DMS53 treated with DMSO at 0.1 percent for 48 hours (cell line): ENCODE results near the gene C21orf91.
"Not testable (repeated sequence)": the region's sequence is repeated elsewhere in the genome, so short reads cannot be mapped to it uniquely, and the experiment has no call there.

Source experiments
- DNase-seq: peaks from one replicate; lab custom pipeline; 2025; ENCODE audit not compliant: unreplicated experiment; lab: John Stamatoyannopoulos, UW

C21orf91 gene

DNA sequence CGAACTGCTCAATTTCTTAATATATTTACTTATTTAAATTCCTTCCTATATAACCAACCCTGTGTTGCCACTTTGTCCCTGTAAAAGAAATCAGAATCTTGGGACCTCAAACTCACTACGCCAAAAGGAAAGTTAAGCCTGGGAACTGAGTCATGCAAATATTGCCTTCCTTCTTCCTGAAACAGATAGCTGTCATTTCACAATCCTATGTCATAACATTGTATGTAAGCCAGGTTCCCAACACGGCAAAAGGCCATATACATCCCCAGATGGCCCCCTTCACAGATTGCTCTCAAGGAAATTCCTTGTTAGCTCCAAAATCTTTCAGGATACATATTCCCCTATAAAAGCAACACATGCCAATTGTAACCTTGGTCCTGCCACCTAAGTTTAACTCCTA is 39.7 kb downstream of the C21orf91 start:
- DNase-seq = no peak

DNA sequence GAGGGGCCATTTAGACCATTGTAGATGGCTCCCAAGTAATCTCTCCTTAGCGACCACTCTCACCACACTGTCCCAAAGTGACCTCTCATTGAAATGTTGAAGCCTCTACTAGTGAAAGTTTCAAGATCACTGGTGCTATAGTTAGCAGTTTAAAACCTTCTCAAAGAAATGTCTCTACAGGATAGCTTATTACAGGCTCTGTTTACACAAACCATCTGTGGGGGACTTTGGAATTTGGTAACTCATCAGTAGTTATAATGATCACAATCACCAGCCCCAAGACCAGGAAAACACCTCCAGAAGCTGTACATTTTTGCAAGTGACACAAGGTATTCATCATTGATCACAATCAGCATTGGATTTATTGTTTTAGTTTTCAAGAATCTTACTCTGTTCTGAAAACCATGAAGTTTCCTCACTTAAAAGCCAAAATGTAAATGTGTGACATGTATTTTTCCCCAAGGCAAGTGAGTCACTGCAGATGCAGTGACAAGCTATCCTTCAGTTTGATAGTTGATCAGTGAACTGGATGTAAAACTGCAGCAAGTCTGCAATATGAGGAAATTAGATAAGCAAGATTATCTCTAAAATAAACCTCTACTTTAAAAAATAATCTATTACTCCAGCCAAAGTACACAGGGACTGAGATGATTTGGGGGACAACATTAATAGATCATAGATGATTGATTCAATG is 41.9 kb downstream of the C21orf91 start:
- no peak for DNase-seq

DNA sequence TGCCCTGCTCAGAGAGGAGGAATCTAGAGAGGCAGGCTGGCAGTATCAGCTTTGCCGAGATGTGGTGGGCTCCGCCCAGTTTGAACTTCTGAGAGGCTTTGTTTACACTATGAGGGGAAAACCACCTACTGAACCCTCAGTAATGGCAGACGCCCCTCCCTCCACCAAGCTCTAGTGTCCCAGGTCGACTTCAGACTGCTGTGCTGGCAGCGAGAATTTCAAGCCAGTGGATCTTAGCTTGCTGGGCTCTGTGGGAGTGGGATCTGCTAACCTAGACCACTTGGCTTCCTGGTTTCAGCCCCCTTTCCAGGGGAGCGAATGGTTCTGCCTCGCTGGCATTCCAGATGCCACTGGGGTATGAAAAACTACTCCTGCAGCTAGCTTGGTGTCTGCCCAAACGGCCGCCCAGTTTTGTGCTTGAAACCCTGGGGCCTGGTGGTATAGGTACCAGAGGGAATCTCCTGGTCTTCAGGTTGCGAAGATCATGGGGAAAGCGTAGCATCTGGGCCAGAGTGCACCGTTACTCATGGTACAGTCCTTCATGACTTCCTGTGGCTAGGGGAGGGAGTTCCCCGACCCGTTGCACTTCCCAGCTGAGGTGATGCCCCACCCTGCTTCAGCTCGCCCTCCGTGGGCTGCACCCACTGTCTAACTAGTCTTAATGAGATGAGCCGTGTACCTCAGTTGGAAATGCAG is 43.6 kb downstream of the C21orf91 start:
- no peak for DNase-seq

DNA sequence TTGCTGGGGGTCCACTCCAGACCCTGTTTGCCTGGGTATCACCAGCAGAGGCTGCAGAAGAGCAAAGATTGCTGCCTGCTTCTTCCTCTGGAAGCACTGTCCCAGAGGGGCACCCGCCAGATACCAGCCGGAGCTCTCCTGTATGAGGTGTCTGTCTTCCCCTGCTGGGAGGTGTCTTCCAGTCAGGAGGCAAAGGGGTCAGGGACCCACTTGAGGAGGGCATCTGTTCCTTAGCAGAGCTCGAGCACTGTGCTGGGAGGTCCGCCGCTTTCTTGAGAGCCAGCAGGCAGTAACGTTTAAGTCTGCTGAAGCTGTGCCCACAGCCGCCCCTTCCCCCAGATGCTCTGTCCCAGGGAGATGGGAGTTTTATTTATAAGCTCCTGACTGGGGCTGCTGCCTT is 44.1 kb downstream of the C21orf91 start:
- not testable (repeated sequence) for DNase-seq

DNA sequence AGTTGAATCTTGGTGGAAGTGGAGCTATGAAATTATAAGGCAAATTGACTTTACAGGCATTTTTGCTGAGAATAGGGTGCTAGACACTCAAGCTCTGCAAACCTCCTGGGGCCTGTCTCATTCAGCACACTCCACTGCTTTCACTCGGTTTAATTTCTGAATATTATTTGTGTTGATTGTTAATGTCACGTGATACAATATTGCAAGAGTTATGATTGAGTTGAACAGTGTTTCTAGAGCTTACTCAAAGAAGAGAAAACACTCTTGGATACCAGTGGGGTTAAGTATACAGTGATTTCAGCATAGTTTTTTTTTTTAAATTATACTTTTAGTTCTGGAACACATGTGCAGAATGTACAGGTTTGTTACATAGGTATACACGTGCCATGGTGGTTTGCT is 49.7 kb downstream of the C21orf91 start:
- no peak for DNase-seq

DNA sequence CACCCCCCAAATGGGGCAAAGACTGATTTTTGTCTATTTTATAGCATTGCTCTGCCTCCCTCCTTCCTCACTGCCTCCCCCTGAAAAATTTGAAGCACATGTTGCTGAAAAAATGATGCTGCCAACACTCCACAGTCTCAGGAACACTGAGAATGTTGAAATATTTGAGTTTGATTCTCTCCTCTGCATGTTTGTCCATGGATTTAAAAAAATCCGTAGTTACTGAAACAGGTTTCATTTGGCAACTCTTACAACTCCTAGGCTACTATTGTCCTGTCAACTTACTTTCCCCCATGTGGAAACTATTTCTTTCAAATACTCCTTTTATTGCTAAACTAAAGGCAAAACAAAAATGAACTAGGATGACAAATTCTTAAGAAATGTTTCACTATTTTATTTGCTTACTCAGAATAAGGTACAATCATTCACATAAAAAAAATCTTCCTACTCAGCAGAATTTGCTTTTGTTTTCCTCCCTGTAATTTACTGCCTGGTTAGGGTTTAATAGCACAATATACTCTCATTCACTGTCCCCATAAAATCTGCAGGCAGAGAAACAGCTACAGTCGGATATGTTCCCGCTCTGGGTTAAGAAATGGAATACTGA is 50.2 kb downstream of the C21orf91 start:
- DNase-seq = no peak

DNA sequence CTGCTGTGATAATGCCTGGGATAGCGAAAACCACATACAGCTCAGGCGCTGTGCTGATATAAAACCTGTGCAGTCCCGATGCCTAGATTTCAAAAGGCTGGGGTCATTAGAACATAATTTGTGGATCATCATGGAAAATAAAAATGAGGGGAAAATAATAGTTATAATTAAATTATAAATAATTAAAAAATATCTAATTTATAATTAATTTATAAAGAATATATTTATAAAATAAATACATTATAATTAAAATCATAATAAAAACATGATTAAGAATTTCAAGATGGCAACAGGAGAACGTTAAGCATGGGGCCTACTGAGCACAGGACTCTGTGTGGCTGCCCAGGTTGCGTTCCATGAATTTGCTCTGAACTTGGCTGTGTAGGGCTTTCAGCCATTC is 53.9 kb downstream of the C21orf91 start:
- no peak for DNase-seq

DNA sequence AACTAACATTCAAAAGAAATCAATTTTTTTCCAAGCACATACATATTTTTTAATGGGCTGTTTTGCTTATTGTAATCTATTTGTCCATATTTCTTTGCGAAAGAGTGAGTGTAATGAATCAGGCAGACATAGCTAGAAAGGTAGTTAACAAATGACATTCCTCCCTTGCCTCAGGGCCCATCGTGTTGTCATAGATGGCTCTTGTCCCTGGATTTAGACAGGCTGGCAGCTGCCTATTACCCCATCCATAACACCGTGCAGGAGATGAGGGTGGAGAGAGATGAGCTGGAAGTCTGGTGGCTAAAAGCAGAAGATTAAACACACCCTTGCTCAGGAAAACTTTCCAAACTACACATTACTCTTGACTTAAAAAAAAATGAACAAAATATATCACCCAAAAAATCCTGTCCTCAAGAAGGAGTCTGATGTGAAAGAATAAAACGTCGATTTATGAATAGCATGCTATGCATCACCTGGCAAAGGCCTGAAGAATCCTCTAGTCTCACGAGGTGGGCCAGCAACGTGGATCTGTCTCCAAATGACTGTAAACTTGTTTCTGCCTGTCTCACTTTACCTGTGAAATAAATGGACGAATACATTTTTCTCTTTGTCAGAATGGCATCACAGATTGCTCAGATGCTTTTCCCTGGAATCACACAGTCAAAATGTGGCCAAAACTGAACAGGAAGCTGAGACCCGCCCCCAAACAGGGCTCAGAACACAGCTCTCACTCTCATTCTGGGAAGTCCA is 55.7 kb downstream of the C21orf91 start:
- no peak for DNase-seq

DNA sequence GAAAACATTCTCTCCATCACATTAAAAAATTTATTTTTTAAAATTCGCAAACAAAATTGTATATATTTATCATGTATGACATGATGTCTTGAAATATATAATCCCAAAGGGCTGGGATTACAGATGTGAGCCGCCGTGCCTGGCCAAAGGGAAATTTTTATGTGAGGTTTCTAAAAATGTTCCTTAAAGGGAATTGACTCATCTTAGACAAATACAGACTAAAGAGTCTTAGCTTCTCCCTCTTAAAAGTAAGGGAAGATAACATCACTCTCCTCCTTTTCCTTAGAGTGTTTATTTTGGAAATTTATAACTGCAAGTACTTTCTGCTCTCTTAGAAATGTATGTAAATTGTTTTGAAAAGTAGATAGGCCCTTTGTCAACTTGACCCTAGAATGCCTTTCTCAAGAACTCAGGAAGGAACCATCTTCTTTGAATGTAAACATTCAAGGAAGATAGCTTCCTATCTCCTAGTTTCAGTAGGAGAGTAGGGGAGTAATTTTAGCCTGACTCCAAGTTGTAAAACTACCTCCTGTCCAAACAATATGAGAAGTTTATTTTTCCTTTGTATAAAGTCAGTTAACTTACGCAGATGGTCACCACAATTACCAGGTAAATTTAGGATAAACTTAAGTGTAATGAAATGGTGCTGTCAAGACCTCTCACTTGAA is 59.5 kb downstream of the C21orf91 start:
- no peak for DNase-seq

DNA sequence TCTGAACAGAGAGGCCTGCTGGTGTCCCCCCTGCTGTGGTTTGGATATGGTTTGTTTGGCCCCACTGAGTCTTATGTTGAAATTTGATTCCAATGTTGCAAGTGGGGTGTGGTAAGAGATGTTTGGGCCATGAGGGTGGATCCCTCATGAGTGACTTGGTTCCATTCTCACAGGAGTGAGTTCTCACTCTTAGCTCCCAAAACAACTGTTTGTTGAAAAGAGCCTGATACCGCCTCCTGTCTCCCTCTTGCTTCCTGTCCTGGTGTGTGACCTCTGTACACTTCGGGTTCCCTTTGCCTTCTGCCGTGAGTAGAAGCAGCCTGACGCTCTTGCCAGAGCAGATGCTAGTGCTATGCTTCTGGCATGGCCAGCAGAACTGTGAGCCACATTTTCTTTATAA is 60.5 kb downstream of the C21orf91 start:
- no peak for DNase-seq

DNA sequence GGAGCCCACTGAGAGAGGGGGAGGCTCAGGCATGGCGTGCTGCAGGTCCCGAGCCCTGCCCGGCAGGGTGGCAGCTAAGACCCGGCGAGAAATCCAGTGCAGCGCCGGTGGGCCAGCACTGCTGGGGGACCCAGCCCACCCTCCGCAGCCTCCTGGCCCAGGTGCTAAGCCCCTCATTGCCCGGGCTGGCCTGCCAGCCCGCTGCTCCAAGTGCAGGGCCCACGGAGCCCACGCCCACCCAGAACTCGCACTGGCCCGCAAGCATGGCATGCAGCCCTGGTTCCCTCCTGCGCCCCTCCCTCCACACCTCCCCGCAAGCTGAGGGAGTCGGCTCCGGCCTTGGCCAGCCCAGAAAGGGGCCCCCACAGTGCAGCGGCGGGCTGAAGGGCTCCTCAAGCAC is 61.5 kb downstream of the C21orf91 start:
- no peak for DNase-seq

DNA sequence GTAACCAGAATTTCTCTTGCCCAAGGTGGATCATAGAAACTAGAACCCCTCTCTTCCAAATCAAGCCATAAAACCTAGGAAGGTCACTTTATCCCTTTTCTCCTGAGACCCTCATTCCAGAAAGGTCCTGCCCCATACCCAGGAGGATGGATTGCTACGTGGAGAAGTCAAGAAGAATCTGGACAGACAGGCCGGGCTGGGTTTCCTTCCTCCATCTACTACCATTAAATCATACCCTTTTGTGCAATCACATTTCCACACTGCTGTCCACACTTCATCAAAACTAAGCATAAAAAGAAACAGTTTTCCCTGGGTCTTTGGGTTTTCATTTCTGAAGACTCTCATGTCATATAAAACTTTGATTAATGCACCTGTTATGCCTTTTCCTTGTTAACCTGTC is 65.4 kb downstream of the C21orf91 start:
- no peak for DNase-seq

DNA sequence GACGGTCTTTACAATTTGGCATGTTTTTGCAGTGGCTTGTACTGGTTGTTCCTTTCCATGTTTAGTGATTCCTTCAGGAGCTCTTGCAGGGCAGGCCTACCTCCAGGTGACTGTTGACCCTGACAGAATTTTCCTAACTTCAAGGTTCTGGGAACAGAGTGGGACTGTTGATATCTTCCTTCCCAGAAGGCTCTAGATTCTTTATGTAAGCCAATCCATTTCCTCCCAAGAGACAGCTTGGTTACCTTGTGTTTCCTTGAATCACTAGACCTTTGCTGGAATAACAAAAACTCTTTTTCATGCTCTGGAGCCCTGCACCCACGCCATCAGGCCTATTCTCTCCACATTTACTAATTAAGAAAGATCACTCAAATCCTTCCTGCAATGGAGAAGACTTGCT is 67.0 kb downstream of the C21orf91 start:
- DNase-seq = no peak

DNA sequence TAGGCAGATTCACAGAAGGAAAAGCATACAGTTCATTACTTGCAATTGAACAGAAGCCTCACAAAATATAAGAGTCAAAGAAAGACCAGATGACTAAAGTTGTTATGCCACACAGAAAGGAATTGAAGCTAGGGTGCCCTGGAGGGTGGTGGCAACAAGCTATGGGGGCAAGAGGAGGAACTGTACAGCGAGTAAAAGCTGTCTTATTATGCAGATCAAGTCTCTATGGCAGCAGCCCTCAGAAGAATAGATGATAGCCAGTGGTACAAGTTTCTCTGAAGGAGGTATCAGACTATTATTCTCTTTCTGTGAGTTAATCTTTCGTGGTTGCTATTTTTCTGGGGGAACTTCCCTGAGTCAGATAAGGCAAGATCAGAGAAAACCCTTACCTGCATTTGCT is 72.2 kb downstream of the C21orf91 start:
- DNase-seq = no peak

DNA sequence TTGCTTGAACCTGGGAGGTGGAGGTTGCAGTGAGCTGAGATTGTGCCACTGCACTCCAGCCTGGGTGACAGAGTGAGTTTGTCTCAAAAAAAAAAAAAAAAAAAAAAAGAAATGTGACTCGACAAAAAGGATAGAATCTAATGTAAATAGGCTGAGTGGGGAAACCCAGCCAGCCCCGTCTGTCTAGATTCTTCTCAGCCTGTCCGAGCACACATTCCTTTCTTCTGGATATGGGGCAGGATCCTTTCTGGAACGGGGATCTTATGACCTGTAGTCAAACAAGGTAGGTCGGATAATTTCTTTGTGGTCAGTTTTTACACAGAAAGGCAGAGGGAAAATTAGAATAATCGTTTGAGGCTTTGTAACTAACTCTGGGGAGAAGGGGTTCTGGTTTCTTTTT is 74.1 kb downstream of the C21orf91 start:
- DNase-seq = no peak

DNA sequence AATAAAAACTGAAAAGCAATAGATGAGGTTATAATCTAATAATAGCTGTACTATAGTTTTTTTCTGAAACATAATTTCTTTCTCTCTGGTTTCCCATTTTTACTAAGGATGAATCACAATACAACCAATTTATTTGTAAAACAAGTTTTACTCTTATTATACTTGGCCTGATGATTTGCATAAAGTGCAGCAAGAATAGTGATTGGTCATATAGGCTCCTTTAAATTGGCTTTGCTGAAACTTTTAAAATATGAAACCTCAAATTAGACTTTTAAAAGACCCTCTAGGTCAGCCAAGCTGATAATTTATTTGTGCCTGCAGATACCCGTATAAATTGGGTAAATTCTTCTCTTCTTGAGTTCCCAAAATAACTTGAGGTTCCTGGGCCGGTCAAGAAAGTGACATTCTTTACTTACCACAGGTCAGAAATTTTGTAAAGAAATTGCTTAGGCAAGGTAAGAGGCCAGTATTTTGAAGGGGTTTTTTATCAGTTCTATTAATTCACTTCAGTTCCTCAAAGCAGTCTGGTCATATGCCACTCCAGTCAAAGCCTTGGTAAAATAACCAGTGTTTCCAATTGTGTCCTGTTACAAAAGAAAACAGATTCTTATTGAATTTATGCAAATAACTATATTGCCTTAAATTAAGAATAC is 76.1 kb downstream of the C21orf91 start:
- no peak for DNase-seq

DNA sequence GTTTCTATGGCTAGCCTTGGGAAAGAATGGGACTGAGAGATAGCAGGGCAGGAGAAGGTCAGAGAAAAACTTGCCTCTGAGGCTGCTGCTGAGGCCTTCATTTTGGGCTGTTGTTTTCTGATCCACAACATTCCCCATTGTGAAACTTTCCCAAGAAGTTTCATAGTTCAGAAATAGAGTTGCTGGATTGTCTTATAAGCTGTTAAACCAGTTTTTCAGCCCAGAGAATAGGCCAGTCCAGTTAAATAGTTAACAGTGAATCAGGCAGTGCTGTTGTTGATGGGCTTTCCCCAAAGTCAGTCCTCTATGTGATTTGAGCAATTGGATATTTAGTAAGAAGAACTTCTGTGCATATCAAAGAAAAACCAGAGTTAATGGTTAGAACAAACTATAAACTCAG is 77.0 kb downstream of the C21orf91 start:
- DNase-seq = no peak
